Measurements from ENCODE around the gene CAMK1D. TPM values are rescaled to one million over a fixed set of nuclear protein-coding genes. Genes with fewer than 3 reads are reported as not detected.

CAMK1D gene
- polyA plus RNA-seq, 1 of the 3 experiments (the other 2 are of a cell fraction): 4.1 TPM

DNA sequence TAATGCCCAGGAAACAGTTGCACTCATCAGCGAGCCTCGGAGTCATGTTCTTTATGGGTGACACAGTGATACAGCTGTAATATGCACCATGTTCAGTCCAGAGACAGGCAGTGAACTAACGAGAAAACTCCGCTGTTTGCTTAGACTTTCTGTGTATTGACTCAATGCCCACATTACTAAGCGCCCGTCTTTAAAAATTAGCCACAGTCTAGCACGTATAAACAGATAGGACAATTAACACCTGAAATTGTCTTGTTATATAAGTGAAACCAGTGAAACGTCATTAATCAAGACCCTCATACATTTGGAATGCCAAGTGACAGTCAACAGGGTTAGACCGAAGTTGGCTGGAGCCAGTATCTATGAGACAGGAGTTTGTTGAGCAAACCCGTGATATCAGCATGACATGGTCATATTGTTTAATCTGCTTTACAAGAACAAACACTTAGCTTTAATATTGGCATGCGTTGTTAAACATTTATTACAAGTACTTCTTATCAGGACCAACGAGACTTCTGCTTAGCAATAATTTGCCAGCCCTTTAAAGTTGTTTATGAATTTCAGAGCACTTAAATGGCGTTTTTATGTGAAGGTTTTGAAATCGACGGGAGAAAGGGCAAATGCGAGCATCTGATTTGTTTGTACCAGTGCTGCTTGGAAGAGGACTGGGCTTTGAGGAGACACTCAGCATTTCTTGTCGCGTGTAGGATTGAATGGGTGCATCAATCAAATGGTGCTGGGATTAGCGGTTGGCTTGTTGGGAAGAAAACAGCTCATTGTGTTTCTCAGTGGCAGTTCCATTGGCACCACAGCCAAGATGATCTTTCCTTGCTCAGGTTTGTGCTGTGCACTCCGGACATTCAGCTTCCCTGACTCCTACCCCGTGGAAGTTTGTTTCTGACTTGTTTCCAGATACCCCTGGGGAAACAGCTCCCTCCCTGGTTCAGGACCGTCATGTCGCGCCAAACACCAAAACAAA lies 56.3 kb downstream of the CAMK1D start:
- no peak overlapping the region for H3K4me3 ChIP-seq (ENCODE audit: low read depth in 2 of 2, low read length in 1 of 2)
- no peaks in the 10 kb centered on the region for H3K36me3 ChIP-seq (replicated peaks in 1 of 2; ENCODE audit: control insufficient read depth in 1 of 2, insufficient read depth in 2 of 2, low read length in 1 of 2)
- no peaks in the 10 kb centered on the region for H3K4me1 ChIP-seq (ENCODE audit: control insufficient read depth in 1 of 2, insufficient read depth in 2 of 2, low read depth in 1 of 2, low read length in 1 of 2)
- H3K27ac ChIP-seq (ENCODE audit: low read depth in 2 of 2, low read length in 1 of 2): no peak overlapping the region
- no peaks in the 10 kb centered on the region for H3K9me2 ChIP-seq
- POLR2A ChIA-PET: no interaction called here
- no peak overlapping the region for H2AFZ ChIP-seq (ENCODE audit: low read depth)
- TF ChIP-seq RAD21 (IDR thresholded peaks at IDR 0.05; ENCODE audit: low read length) (no peak), EP300 (IDR thresholded peaks at IDR 0.05; ENCODE audit: borderline replicate concordance in 1 of 2, low read depth in 1 of 2, low read length in 1 of 2) (no peak), NFIC (IDR thresholded peaks at IDR 0.05; ENCODE audit: borderline replicate concordance) (no peak), TAF1 (IDR thresholded peaks at IDR 0.05; ENCODE audit: borderline replicate concordance, low read depth, low read length) (no peak), POLR2AphosphoS5 (IDR thresholded peaks at IDR 0.05; ENCODE audit: low read depth, low read length) (no peak), GATA2 (CRISPR knock-in tag; IDR thresholded peaks at IDR 0.05) (no peak), FOXM1 (IDR thresholded peaks at IDR 0.05; ENCODE audit: low read depth) (no peak), FOSL2 (IDR thresholded peaks at IDR 0.05; ENCODE audit: borderline replicate concordance, low read depth) (no peak)
- TF ChIP-seq, protein P1, sequence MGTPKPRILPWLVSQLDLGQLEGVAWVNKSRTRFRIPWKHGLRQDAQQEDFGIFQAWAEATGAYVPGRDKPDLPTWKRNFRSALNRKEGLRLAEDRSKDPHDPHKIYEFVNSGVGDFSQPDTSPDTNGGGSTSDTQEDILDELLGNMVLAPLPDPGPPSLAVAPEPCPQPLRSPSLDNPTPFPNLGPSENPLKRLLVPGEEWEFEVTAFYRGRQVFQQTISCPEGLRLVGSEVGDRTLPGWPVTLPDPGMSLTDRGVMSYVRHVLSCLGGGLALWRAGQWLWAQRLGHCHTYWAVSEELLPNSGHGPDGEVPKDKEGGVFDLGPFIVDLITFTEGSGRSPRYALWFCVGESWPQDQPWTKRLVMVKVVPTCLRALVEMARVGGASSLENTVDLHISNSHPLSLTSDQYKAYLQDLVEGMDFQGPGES (IDR thresholded peaks at IDR 0.05; ENCODE audit: low read depth, low read length): no peak
- TF ChIP-seq, protein P2, sequence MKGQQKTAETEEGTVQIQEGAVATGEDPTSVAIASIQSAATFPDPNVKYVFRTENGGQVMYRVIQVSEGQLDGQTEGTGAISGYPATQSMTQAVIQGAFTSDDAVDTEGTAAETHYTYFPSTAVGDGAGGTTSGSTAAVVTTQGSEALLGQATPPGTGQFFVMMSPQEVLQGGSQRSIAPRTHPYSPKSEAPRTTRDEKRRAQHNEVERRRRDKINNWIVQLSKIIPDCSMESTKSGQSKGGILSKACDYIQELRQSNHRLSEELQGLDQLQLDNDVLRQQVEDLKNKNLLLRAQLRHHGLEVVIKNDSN (IDR thresholded peaks at IDR 0.05; ENCODE audit: borderline replicate concordance, low read depth): no peak
- H3K4me2 ChIP-seq: no peak overlapping the region
- H3K79me2 ChIP-seq (ENCODE audit: insufficient read depth): no peaks in the 10 kb centered on the region
- CTCF ChIA-PET: no interaction called here
- DNase-seq: no peak
- H3K9me3 ChIP-seq: no peaks in the 10 kb centered on the region
- WGBS (ENCODE audit: low lambda C conversion rate): 76% methylated on average over 24 of the region's 24 CpGs
- no peaks in the 10 kb centered on the region for H3K27me3 ChIP-seq (ENCODE audit: insufficient read depth)
- H3K9ac ChIP-seq: no peak overlapping the region
- no peaks in the 10 kb centered on the region for H3F3A ChIP-seq (replicated peaks; ENCODE audit: insufficient read depth)
- H4K20me1 ChIP-seq (ENCODE audit: insufficient read depth): no peaks in the 10 kb centered on the region

DNA sequence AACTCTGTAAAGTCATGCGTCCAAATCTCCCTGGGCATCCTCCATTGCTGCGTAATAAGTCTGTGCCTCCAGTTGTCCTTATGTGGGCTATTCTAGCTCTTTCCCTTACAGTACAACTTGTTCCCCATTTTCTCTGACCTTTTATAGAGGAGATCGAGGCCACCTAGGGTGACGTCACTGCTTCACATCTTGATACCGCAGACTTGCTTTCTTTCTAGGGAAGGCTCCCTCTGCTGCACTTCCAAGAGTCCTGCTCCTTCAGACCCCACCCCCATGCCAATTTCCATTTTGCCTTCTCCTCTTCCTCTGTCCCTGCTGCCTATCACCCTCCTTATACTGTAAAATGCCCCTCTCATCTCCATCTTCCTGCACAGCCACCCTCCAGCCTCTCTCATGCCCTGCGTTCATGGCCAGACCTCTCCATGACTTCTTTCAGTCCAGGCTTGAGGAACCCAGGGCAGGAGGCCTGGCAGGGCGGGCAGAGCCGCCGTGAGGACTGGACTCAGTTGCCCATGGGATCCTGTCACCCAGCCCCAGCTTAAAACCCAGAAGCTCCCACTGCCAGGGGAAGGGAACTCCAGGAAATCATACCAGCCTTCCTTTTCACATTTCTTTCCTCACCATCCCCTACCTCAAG lies 57.5 kb downstream of the CAMK1D start:
- Histone ChIP-seq H3K4me3 (ENCODE audit: low read depth in 2 of 2, low read length in 1 of 2) (no peak overlapping the region), H3K9me3 (no peaks in the 10 kb centered on the region), H3K36me3 (replicated peaks in 1 of 2; ENCODE audit: control insufficient read depth in 1 of 2, insufficient read depth in 2 of 2, low read length in 1 of 2) (no peaks in the 10 kb centered on the region), H4K20me1 (ENCODE audit: insufficient read depth) (no peaks in the 10 kb centered on the region), H3K9me2 (no peaks in the 10 kb centered on the region), H3K4me2 (no peak overlapping the region), H3K27me3 (ENCODE audit: insufficient read depth) (no peaks in the 10 kb centered on the region), H2AFZ (ENCODE audit: low read depth) (no peak overlapping the region), H3F3A (replicated peaks; ENCODE audit: insufficient read depth) (no peaks in the 10 kb centered on the region), H3K27ac (ENCODE audit: low read depth in 2 of 2, low read length in 1 of 2) (no peak overlapping the region), H3K4me1 (ENCODE audit: control insufficient read depth in 1 of 2, insufficient read depth in 2 of 2, low read depth in 1 of 2, low read length in 1 of 2) (no peaks in the 10 kb centered on the region), H3K79me2 (ENCODE audit: insufficient read depth) (no peaks in the 10 kb centered on the region), H3K9ac (no peak overlapping the region)
- ChIA-PET POLR2A (interaction anchor here (0.9 kb wide), 1 partner anchor 10 kb away, joined by 3 read pairs; no protein-coding TSS in a partner anchor), CTCF (no interaction called here)
- no peak for DNase-seq
- WGBS (ENCODE audit: low lambda C conversion rate): 98% methylated on average over 9 of the region's 9 CpGs
- no peak for TF ChIP-seq CHD2 (IDR thresholded peaks at IDR 0.05; ENCODE audit: low read length, partially characterized antibody)
- no peak for TF ChIP-seq EP300 (IDR thresholded peaks at IDR 0.05; ENCODE audit: borderline replicate concordance in 1 of 2, low read depth in 1 of 2, low read length in 1 of 2)
- no peak for TF ChIP-seq TAF1 (IDR thresholded peaks at IDR 0.05; ENCODE audit: borderline replicate concordance, low read depth, low read length)
- no peak for TF ChIP-seq FOXJ3 (CRISPR knock-in tag; IDR thresholded peaks at IDR 0.05)
- TF ChIP-seq TCF12 (IDR thresholded peaks at IDR 0.05): no peak
- TF ChIP-seq RAD21 (IDR thresholded peaks at IDR 0.05; ENCODE audit: low read length): no peak
- no peak for TF ChIP-seq RFX5 (IDR thresholded peaks at IDR 0.05; ENCODE audit: low read length)
- no peak for TF ChIP-seq MXI1 (IDR thresholded peaks at IDR 0.05; ENCODE audit: low read depth, low read length)
- no peak for TF ChIP-seq RCOR1 (IDR thresholded peaks at IDR 0.05; ENCODE audit: low read length)
- TF ChIP-seq, protein P3, sequence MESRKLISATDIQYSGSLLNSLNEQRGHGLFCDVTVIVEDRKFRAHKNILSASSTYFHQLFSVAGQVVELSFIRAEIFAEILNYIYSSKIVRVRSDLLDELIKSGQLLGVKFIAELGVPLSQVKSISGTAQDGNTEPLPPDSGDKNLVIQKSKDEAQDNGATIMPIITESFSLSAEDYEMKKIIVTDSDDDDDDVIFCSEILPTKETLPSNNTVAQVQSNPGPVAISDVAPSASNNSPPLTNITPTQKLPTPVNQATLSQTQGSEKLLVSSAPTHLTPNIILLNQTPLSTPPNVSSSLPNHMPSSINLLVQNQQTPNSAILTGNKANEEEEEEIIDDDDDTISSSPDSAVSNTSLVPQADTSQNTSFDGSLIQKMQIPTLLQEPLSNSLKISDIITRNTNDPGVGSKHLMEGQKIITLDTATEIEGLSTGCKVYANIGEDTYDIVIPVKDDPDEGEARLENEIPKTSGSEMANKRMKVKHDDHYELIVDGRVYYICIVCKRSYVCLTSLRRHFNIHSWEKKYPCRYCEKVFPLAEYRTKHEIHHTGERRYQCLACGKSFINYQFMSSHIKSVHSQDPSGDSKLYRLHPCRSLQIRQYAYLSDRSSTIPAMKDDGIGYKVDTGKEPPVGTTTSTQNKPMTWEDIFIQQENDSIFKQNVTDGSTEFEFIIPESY (IDR thresholded peaks at IDR 0.05; ENCODE audit: borderline replicate concordance, low read depth): no peak
- TF ChIP-seq YY1 (IDR thresholded peaks at IDR 0.05; ENCODE audit: low read depth): no peak
- no peak for TF ChIP-seq MEF2A (IDR thresholded peaks at IDR 0.05; ENCODE audit: borderline replicate concordance, low read depth)
- no peak for TF ChIP-seq FOXM1 (IDR thresholded peaks at IDR 0.05; ENCODE audit: low read depth)
- TF ChIP-seq, protein P2 (IDR thresholded peaks at IDR 0.05; ENCODE audit: borderline replicate concordance, low read depth): no peak

Data from SK-N-SH (cell line).